GM20000 (cell line): Measurements from ENCODE around the gene C4orf50.

Experiments
- DNase-seq: peaks from one replicate; pipeline ENCODE4 v3.0.0; 2012; ENCODE audit warnings: low spot score
- CTCF ChIP-seq: IDR thresholded peaks from 2 replicates; pipeline ENCODE4 v1.5.1; 2012; ENCODE audit warnings: mild to moderate bottlenecking, control low read depth; ENCODE audit errors: extremely low read depth, missing control alignments

The C4orf50 gene

DNA sequence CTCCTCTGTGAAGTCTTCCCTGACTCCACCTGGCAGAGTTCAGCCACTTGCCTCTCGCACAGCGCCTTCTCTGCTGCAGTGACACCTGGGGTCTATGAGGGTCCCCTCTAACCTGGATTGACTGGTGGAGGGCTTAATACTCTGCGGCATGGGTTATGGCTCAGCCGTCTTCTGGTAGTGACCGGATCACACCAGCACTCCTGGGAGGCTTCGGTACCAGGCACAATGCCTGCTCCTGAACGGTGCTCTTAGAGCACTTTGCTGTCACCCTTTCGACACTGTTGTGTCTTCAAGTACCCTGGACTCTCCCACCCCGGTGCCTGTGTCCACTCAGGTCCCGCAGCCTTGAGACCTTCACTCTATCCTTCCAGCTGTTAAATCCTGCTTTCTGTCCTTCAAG lies 50.0 kb downstream of the C4orf50 start:
- TF ChIP-seq CTCF = no peak
- DNase-seq = no peak

GRCh38 chr4:5967783-5968182 lies 50.4 kb downstream of the C4orf50 start:
- no peak for DNase-seq
- TF ChIP-seq CTCF = no peak

DNA sequence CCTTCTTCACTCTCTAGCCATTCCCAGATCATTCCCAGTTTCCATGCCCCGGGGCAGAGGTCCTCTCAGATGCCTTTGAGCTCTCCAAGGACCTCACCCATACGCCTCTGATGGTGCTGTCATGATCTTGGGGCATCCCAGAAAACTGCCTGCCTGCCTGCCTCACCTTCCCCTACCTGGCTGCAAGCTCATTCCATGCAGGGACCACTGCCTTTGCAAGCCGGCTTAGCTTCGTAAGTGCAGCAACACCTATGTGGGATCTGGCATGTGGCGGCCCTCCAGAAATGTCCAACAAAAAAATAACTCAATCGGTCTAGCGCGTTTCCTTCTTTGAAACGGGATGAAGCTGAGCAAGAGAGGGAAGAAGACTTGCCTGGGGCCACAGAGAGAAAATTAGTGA lies 53.0 kb downstream of the C4orf50 start:
- no peak for DNase-seq
- TF ChIP-seq CTCF = no peak

DNA sequence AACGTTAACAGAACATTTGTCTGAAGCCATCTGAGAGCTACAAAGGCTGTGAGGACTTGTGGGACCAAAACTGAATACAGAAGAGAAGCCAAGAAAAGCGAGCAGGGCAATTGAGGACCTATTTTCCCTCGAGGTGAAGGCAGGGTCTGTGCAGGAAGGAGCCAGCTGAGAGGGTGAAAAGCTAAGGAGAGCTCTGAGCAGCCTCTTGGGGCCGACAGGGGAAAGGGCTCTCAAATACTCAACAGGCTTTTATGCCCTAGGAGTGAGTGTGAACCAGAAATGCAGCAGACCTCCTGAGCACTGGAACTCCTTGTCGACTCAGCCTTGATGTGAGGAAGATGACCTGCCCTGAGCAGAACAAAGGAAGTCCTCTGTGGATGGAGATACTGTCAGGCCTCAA lies 54.2 kb downstream of the C4orf50 start:
- TF ChIP-seq CTCF = no peak

DNA sequence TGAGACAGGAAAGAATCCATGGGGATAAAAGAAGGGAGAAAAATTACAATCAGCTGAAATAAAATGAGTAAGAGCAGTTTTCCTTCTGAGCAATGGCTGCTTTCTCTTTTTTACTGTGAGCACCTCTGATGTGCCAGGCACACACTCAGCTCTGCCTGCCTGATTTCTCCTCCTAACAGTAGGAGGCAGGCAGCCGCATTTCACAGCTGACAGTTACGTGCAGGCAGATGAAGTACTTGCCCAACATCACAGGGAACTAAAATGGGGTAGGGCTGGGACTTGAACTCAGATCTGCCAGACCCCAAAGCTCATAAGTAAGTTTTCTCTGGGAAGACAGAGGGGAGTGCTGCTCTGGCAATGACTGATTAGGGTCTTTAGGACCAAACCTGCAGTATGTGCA lies 54.6 kb downstream of the C4orf50 start:
- no peak for DNase-seq
- TF ChIP-seq CTCF = no peak

More for the DNA sequence above, 54.2 kb downstream of the C4orf50 start:
- DNase-seq = no peak

- no peak for DNase-seq
- no peak for TF ChIP-seq CTCF
Observed at GRCh38 chr4:5962416-5962815, 55.8 kb downstream of the C4orf50 start.

GRCh38 chr4:5960252-5960880 lies 57.9 kb downstream of the C4orf50 start:
- TF ChIP-seq CTCF = no peak

More at GRCh38 chr4:5960252-5960880, 57.9 kb downstream of the C4orf50 start:
- no peak for DNase-seq
